ENCODE data around the gene DNAH14. TPM values are rescaled to one million over a fixed set of nuclear protein-coding genes. Genes with fewer than 3 reads are reported as not detected.
A peak's percentile ranks its signal among the peaks of the same experiment; 100 is the strongest.

Gene DNAH14
- total and polyA plus RNA-seq, 2 of the 13 experiments (the other 11 are each of a cell fraction or from before 2014, with no cell fraction given) = 4.5 to 27.5 TPM

DNA sequence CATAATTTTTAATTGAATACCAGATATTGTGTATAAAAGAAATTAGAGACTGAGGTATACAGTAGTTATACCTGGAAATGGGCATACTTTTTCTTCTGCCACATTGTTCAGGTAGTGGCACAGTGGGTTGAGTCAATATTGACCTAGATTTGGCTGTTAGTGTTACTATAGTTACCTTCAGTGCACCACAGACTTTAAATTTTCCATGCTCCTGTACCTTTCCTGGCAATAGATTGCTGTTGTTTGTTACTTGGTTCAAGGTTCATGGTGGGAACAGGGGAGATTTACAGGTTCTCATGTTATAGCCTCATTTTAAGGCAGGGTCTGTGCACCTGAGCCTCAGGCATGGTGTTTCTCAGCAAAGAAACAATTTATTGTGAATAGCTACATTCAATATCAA, 279.7 kb downstream of the DNAH14 start (continued):
- TF ChIP-seq ZNF790 (CRISPR knock-in tag; IDR thresholded peaks at IDR 0.05; ENCODE audit: borderline replicate concordance) (no peak), ZNF83 (CRISPR knock-in tag; IDR thresholded peaks at IDR 0.05; ENCODE audit: borderline replicate concordance) (no peak), PHF8 (CRISPR knock-in tag; IDR thresholded peaks at IDR 0.05) (no peak), ZNF678 (CRISPR knock-in tag; IDR thresholded peaks at IDR 0.05) (no peak), XRCC5 (optimal IDR thresholded peaks at IDR 0.05; ENCODE audit: low read length) (no peak), KMT2A (CRISPR knock-in tag; IDR thresholded peaks at IDR 0.05) (no peak), CBFB (CRISPR knock-in tag; IDR thresholded peaks at IDR 0.05) (no peak), PHF5A (CRISPR knock-in tag; IDR thresholded peaks at IDR 0.05; ENCODE audit: low read depth, unreplicated experiment) (no peak), ZNF10 (CRISPR knock-in tag; IDR thresholded peaks at IDR 0.05; ENCODE audit: borderline replicate concordance, low read depth) (no peak), TEAD3 (CRISPR knock-in tag; optimal IDR thresholded peaks at IDR 0.05; ENCODE audit: borderline replicate concordance) (peak; percentile 49), MLLT10 (CRISPR knock-in tag; IDR thresholded peaks at IDR 0.05) (no peak), ZNF549 (CRISPR knock-in tag; IDR thresholded peaks at IDR 0.05) (no peak), ZNF672 (CRISPR knock-in tag; IDR thresholded peaks at IDR 0.05) (no peak), HDAC2 (CRISPR knock-in tag; IDR thresholded peaks at IDR 0.05) (peak; percentile 61; the same call in 1 of the 2 replicates), NFIC (IDR thresholded peaks at IDR 0.05; ENCODE audit: low read length) (peak; percentile 71; the same call in 1 of the 2 replicates), ZNF484 (CRISPR knock-in tag; IDR thresholded peaks at IDR 0.05; ENCODE audit: borderline replicate concordance, low read depth) (no peak), ZFP36L2 (CRISPR knock-in tag; IDR thresholded peaks at IDR 0.05) (no peak), SMYD3 (CRISPR knock-in tag; IDR thresholded peaks at IDR 0.05) (no peak), ZFP36L1 (CRISPR knock-in tag; IDR thresholded peaks at IDR 0.05) (no peak), ATAD3A (CRISPR knock-in tag; IDR thresholded peaks at IDR 0.05) (no peak), AHDC1 (CRISPR knock-in tag; IDR thresholded peaks at IDR 0.05; ENCODE audit: borderline replicate concordance) (peak; percentile 73; the same call in 1 of the 2 replicates), SRF (IDR thresholded peaks at IDR 0.05; ENCODE audit: low read depth, low read length) (no peak)
- TF ChIP-seq, protein P1, sequence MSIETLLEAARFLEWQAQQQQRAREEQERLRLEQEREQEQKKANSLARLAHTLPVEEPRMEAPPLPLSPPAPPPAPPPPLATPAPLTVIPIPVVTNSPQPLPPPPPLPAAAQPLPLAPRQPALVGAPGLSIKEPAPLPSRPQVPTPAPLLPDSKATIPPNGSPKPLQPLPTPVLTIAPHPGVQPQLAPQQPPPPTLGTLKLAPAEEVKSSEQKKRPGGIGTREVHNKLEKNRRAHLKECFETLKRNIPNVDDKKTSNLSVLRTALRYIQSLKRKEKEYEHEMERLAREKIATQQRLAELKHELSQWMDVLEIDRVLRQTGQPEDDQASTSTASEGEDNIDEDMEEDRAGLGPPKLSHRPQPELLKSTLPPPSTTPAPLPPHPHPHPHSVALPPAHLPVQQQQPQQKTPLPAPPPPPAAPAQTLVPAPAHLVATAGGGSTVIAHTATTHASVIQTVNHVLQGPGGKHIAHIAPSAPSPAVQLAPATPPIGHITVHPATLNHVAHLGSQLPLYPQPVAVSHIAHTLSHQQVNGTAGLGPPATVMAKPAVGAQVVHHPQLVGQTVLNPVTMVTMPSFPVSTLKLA (IDR thresholded peaks at IDR 0.05) = no peak
- TF ChIP-seq, protein P2, sequence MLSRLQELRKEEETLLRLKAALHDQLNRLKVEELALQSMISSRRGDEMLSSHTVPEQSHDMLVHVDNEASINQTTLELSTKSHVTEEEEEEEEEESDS (CRISPR knock-in tag; IDR thresholded peaks at IDR 0.05; ENCODE audit: borderline replicate concordance) = no peak
